ENCODE measurements around the gene SPINT1.

Gene SPINT1

DNA sequence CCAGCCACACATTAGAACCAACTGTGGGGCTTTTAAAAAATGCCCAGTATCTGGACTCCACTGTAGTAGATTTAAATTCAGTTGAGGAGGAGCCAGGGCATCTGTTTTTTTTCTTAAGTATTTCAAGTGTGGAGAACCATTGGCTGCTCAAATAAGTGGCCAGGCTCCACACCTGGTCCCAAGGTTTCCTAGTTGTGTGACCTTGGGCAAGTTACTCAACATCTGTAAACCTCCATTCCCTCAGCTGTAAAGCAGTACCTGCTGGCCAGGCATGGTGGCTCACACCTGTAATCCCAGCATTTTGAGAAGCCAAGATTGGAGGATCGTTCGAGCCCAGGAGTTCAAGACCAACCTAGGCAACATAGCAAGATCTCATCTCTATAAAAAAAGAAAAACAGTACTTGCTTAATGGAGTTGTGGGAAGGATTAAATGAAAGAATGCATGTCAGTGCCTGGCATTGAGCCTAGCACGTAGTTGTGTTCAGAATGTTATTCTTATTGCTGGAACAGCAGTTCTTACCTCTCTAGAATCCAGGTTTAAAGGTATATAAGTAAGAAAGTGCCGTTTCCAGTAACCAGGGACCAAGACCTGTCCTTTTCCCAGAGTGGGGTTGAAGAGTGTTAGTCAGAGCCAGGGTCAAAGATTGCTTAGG is 17.3 kb upstream of the SPINT1 start (continued):
- TF ChIP-seq, protein P1, sequence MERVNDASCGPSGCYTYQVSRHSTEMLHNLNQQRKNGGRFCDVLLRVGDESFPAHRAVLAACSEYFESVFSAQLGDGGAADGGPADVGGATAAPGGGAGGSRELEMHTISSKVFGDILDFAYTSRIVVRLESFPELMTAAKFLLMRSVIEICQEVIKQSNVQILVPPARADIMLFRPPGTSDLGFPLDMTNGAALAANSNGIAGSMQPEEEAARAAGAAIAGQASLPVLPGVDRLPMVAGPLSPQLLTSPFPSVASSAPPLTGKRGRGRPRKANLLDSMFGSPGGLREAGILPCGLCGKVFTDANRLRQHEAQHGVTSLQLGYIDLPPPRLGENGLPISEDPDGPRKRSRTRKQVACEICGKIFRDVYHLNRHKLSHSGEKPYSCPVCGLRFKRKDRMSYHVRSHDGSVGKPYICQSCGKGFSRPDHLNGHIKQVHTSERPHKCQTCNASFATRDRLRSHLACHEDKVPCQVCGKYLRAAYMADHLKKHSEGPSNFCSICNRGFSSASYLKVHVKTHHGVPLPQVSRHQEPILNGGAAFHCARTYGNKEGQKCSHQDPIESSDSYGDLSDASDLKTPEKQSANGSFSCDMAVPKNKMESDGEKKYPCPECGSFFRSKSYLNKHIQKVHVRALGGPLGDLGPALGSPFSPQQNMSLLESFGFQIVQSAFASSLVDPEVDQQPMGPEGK (CRISPR knock-in tag; IDR thresholded peaks at IDR 0.05; ENCODE audit: borderline replicate concordance), result no peak
- TF ChIP-seq CSDC2 (CRISPR knock-in tag; IDR thresholded peaks at IDR 0.05) (no peak), BACH2 (CRISPR knock-in tag; IDR thresholded peaks at IDR 0.05; ENCODE audit: borderline replicate concordance) (no peak), ZC3H10 (CRISPR knock-in tag; IDR thresholded peaks at IDR 0.05) (no peak), OSR1 (CRISPR knock-in tag; IDR thresholded peaks at IDR 0.05) (no peak), SNAI2 (CRISPR knock-in tag; IDR thresholded peaks at IDR 0.05) (no peak)
- TF ChIP-seq, protein P2, sequence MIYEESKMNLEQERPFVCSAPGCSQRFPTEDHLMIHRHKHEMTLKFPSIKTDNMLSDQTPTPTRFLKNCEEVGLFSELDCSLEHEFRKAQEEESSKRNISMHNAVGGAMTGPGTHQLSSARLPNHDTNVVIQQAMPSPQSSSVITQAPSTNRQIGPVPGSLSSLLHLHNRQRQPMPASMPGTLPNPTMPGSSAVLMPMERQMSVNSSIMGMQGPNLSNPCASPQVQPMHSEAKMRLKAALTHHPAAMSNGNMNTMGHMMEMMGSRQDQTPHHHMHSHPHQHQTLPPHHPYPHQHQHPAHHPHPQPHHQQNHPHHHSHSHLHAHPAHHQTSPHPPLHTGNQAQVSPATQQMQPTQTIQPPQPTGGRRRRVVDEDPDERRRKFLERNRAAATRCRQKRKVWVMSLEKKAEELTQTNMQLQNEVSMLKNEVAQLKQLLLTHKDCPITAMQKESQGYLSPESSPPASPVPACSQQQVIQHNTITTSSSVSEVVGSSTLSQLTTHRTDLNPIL (CRISPR knock-in tag; IDR thresholded peaks at IDR 0.05; ENCODE audit: low read depth), result no peak

DNA sequence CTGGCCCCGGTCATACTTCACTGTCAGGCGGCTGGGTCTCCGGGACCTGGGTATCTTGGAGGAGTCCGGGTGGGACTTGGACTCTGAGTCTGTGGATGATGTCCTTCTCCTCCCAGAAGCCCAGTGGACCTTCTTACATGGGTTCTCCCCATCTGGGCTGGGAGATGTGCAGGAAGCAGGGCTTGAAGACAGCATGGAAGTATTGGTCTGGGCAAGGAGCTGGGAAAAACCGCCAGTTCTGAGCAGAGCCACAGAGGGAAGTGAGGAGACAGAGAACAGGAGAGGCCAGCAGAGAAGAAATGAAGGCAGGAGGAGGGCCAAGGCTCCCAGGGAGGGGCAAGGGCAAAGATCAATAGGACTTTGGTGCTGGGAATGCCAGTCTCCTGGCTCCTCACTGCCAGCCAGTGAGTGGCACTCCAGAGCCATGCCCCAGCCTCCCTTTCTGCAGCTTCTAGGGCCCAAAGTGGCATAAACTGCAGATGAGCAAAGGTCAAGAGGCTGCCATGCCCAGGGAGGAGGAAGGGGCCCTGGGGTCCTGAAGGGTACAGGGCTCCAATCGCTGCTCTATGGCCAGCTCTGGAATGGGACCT is 15.3 kb upstream of the SPINT1 start, which contains the start of gene PPP1R14D:
Gene PPP1R14D, minus strand, starts transcription at position 262 of the 590 bp plus-strand sequence. Its CDS starts 67 bp downstream, at position 195.
- no peak for ATAC-seq

DNA sequence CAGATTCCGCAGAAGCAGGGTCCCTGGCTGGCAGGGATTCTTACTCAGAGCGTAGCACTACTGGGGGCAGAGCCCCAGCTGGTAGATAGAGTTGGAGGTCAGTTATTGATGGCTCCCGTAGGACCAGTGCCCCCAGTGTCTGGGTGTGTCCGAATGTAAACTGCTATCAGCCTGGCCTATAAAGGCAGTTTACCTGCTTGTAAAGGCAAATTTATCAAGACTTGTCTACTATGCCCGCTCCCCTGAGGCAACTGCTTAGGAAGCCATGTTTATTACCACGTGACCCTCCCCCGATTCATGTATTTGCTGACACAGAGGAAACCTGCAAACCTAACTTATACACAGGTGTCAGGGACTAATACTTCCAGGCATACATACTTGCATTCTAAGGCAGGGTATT is 14.7 kb upstream of the SPINT1 start:
- ATAC-seq, result no peak
- TF ChIP-seq SNAI2 (CRISPR knock-in tag; IDR thresholded peaks at IDR 0.05), result no peak
- no peak for TF ChIP-seq ARNTL (CRISPR knock-in tag; IDR thresholded peaks at IDR 0.05; ENCODE audit: borderline replicate concordance, low read depth)
- TF ChIP-seq TOX (CRISPR knock-in tag; IDR thresholded peaks at IDR 0.05; ENCODE audit: borderline replicate concordance), result no peak
- TF ChIP-seq, protein P3, sequence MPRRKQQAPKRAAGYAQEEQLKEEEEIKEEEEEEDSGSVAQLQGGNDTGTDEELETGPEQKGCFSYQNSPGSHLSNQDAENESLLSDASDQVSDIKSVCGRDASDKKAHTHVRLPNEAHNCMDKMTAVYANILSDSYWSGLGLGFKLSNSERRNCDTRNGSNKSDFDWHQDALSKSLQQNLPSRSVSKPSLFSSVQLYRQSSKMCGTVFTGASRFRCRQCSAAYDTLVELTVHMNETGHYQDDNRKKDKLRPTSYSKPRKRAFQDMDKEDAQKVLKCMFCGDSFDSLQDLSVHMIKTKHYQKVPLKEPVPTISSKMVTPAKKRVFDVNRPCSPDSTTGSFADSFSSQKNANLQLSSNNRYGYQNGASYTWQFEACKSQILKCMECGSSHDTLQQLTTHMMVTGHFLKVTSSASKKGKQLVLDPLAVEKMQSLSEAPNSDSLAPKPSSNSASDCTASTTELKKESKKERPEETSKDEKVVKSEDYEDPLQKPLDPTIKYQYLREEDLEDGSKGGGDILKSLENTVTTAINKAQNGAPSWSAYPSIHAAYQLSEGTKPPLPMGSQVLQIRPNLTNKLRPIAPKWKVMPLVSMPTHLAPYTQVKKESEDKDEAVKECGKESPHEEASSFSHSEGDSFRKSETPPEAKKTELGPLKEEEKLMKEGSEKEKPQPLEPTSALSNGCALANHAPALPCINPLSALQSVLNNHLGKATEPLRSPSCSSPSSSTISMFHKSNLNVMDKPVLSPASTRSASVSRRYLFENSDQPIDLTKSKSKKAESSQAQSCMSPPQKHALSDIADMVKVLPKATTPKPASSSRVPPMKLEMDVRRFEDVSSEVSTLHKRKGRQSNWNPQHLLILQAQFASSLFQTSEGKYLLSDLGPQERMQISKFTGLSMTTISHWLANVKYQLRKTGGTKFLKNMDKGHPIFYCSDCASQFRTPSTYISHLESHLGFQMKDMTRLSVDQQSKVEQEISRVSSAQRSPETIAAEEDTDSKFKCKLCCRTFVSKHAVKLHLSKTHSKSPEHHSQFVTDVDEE (CRISPR knock-in tag; IDR thresholded peaks at IDR 0.05), result no peak
- TF ChIP-seq GLIS3 (CRISPR knock-in tag; IDR thresholded peaks at IDR 0.05), result no peak
- TF ChIP-seq TCF4 (CRISPR knock-in tag; IDR thresholded peaks at IDR 0.05; ENCODE audit: borderline replicate concordance), result no peak
- TF ChIP-seq ZC3H10 (CRISPR knock-in tag; IDR thresholded peaks at IDR 0.05), result no peak
- no peak for TF ChIP-seq ZFP30 (CRISPR knock-in tag; IDR thresholded peaks at IDR 0.05)
- no peak for TF ChIP-seq CSDC2 (CRISPR knock-in tag; IDR thresholded peaks at IDR 0.05)
- TF ChIP-seq ZNF70 (CRISPR knock-in tag; IDR thresholded peaks at IDR 0.05), result no peak
- TF ChIP-seq, protein P4, sequence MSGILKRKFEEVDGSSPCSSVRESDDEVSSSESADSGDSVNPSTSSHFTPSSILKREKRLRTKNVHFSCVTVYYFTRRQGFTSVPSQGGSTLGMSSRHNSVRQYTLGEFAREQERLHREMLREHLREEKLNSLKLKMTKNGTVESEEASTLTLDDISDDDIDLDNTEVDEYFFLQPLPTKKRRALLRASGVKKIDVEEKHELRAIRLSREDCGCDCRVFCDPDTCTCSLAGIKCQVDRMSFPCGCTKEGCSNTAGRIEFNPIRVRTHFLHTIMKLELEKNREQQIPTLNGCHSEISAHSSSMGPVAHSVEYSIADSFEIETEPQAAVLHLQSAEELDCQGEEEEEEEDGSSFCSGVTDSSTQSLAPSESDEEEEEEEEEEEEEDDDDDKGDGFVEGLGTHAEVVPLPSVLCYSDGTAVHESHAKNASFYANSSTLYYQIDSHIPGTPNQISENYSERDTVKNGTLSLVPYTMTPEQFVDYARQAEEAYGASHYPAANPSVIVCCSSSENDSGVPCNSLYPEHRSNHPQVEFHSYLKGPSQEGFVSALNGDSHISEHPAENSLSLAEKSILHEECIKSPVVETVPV (CRISPR knock-in tag; IDR thresholded peaks at IDR 0.05), result no peak
- no peak for TF ChIP-seq ISL1 (CRISPR knock-in tag; IDR thresholded peaks at IDR 0.05)
- no peak for TF ChIP-seq ZNF565 (CRISPR knock-in tag; conservative IDR thresholded peaks at IDR 0.05; ENCODE audit: low read depth)
- TF ChIP-seq, protein P1 (CRISPR knock-in tag; IDR thresholded peaks at IDR 0.05; ENCODE audit: borderline replicate concordance), result no peak
- no peak for TF ChIP-seq OSR1 (CRISPR knock-in tag; IDR thresholded peaks at IDR 0.05)

More for the DNA sequence above, 15.3 kb upstream of the SPINT1 start, which contains the start of gene PPP1R14D:
- TF ChIP-seq ZC3H10 (CRISPR knock-in tag; IDR thresholded peaks at IDR 0.05) (no peak), ZNF70 (CRISPR knock-in tag; IDR thresholded peaks at IDR 0.05) (no peak), RARB (CRISPR knock-in tag; IDR thresholded peaks at IDR 0.05) (no peak)

All from SK-N-SH treated with all-trans-retinoic acid at 6 μM for 48 hours (cell line).